ENCODE results near the gene ZBTB24.

Gene ZBTB24

GRCh38 chr6:109498936-109499335 lies 15.9 kb upstream of the ZBTB24 start:
- no peak for DNase-seq (ENCODE audit: low read depth)

DNA sequence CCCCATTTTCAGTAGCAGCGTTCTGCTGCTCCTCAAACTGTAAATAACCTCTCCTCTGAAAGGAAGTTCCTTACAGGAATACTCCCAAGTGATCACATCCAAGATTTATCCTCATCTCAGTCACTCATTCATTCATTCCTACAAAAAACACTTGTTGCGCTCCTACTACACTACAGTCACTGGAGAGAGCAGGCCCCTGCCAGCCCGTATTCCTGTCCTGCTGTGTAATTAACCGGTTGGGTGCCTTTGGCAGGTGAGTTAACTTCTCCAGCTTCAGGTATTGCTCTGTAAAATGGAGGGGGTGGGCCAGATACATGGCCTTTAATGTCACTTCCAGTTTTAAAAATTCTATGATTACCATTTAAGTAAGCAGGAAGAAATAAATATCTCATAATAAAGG lies 15.0 kb upstream of the ZBTB24 start:
- no peak for DNase-seq (ENCODE audit: low read depth)

DNA sequence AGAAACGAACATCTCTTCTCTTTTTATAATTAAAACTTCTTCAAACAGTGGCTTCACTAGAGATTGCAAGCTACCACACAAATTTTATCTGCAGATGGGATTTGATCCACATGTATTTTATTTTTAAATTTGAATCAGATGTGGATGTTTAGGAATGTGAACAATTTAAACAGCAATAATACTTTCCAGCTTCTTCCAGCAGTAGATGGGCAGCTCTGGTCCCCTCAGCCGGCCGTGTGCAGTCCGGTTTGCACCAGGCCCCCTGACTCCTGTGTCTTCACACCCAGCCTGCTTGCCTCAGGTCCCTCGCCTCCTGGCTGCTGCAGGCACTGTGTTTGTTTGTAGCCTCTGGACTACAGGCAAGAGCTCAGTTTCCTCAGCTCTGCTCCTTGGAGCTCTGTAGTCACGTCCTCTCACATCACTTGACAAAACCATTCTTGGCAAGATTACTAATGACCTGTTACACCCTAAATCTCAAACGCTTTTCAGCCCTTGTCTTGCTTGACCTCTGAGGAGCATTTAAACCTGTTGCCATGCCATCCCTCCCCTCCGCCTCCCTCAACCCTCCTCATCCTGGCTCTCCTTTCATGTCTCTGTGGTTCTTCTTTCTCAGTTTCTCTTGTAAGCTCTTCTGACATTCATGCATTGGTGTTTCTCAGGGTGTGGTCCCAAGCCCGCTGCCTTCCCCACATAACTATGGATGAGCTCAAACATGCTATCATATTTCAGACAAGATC lies 13.2 kb upstream of the ZBTB24 start:
- DNase-seq (ENCODE audit: low read depth), result no peak

- DNase-seq (ENCODE audit: low read depth), result no peak
Measured at GRCh38 chr6:109493865-109494264, 10.8 kb upstream of the ZBTB24 start.

GRCh38 chr6:109491207-109491938 lies 8.4 kb upstream of the ZBTB24 start:
- DNase-seq (ENCODE audit: low read depth), result no peak

DNA sequence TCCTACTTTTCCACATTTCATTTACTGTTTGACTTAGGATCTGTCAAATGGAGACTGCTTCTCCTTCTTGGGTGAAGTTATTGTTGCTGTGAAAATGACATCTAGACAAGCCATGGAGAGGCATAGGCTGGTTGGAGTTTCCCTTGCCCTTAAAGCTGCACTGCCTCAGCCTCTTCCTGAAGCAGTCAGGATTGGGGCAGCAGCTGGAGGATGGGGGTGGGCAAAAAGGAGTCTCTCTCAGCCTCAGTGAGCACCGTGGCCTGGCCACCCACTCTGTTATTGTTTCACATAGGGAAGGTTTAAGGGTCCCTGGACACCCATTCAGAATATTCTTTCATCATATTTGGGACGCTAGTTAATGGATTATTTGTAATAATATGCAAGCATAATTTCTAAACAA lies 7.7 kb upstream of the ZBTB24 start:
- no peak for DNase-seq (ENCODE audit: low read depth)

- no peak for DNase-seq (ENCODE audit: low read depth)
Measured at GRCh38 chr6:109488001-109488400, 5.0 kb upstream of the ZBTB24 start.

DNA sequence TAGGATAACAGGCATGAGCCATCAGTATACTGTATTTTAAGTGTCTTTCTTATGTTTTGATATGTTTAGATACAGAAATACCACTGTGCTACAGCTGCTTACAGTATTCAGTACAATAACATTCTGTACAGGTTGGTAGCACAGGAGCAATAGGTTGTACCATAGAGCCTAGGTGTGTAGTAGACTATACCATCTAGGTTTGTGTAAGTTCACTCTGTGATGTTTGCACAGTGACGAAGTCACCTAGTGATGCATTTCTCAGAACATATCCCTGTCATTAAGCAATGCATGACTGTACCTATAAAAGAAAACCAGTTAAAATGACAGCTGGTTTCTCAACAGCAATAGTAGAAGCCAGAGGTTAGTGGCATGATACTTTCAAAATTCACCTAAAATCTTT lies 3.0 kb upstream of the ZBTB24 start:
- no peak for DNase-seq (ENCODE audit: low read depth)

- no peak for DNase-seq (ENCODE audit: low read depth)
Measured at GRCh38 chr6:109485266-109485935, 2.4 kb upstream of the ZBTB24 start.

DNA sequence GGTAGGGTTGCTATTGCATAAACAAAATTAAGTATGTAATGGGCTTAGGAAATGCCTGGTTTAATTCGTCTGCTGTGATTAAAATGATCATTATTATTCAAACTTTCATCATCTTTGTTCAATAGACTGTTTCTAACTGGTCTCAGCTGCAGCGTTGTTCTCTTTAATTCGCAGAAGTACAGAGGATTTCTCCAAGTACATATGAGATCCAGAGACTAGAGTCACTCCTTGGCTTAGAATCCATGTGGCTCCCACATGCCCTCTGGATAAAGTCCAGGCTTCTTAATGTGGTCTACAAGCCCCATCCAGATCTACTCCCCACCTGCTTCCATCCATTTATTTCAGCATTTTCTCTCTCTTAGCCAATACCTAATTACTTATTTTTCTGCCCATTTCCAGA lies 1.1 kb upstream of the ZBTB24 start:
- DNase-seq (ENCODE audit: low read depth), result no peak

DNA sequence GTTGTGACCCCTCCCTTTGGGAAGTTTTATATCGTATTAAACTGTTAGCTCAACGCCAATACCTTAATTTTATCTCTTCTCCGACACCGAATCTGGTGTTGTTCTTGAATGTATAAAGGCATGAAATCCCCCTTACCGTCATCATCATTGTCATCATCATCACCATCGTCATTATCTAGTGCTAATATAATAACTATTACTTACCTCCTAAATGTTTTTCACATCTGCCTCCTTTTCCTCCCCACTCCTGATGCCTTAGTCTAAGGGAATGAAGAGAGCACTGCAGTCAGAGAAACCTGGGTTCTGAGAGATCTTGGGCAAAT lies 677 bp upstream of the ZBTB24 start:
- no peak for DNase-seq (ENCODE audit: low read depth)

DNA sequence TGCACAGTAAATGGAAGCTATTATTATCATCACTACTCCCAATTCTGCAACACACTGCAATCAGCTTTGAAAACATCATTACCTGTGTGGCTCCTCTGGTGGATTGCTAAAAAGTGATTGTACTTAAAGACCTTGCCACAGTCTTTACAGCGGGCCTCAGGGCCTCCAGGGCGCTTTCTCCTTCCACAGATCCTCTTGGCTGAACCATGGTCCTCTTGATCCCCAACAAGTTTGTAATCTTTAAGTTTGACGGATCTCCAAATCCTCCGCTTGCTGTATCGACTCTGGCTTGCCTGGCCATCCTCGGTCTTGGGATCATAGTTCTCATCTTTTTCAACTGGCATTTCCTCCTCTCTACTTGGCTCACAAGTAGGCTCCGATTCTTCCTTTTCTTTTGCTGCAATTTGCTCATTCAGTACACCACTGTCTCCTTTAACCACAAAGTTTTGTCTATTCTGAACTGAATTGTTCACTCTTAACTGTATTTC lies 2.0 kb downstream of the ZBTB24 start:
- no peak for DNase-seq (ENCODE audit: low read depth)

GRCh38 chr6:109478841-109479624 lies 4.0 kb downstream of the ZBTB24 start:
- DNase-seq (ENCODE audit: low read depth), result no peak

DNA sequence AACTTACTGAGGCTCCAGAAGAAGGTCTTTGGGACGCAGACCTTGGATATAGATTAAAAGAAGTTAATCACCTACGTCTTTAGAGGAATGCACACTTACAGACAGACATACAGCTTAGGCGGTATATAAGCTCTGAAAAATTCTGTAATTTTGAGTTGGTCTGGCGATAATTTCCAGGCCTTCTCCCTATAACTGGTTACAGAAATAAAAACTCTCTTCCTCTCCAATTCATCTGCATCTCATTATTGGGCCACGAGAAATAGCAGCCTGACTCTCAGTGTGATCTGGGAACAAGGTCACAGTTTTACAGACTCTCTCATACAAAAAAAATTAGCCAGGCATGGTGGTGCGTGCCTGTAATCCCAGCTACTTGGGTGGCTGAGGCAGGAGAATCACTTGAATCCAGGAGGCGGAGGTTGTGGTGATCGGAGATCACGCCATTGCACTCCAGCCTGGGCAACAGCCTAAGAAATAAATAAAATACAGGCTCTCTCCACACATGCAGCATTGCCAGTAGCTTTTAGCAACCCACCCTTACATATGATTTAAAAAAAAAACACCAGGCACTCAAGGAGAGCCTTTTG lies 4.7 kb downstream of the ZBTB24 start:
- DNase-seq (ENCODE audit: low read depth), result no peak

GRCh38 chr6:109477725-109478124 lies 5.3 kb downstream of the ZBTB24 start:
- DNase-seq (ENCODE audit: low read depth), result no peak

DNA sequence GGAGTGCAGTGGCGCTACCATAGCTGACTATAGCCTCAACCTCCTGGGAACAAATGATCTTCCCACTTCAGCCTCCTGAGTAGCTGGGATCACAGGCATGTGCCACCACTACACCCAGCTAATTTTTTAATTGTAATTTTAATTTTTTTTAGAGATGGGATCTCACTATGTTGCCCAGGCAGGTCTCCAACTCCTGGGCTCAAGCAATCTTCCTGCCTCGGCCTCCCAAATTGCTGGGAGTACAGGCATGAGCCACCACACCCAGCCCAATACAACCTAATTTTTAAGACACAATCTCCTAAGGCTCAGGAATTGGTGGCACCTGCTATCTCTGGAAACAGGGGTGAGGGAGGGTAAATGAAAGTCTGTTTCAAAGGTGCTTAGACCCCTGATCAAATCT lies 5.8 kb downstream of the ZBTB24 start:
- no peak for DNase-seq (ENCODE audit: low read depth)

DNA sequence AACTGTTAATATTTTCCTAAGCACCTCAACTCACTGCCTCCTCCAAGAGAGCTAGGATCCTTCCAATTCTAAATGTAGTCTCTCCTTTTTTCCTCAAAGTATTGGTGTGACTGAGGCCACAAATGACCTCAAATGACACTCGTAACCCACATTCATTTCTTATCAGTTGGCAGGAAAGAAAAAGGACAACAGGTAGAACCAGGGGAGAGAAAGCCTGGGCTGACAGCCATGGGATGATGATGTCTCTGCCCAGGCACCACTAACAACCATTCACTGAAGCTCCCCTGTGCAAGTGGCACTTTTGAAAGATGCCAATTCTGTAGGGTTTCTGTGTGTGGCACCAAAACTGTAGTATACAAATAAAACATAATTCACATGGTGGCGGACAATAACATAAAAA lies 7.4 kb downstream of the ZBTB24 start:
- DNase-seq (ENCODE audit: low read depth), result no peak

GRCh38 chr6:109474995-109475394 lies 8.0 kb downstream of the ZBTB24 start:
- no peak for DNase-seq (ENCODE audit: low read depth)

DNA sequence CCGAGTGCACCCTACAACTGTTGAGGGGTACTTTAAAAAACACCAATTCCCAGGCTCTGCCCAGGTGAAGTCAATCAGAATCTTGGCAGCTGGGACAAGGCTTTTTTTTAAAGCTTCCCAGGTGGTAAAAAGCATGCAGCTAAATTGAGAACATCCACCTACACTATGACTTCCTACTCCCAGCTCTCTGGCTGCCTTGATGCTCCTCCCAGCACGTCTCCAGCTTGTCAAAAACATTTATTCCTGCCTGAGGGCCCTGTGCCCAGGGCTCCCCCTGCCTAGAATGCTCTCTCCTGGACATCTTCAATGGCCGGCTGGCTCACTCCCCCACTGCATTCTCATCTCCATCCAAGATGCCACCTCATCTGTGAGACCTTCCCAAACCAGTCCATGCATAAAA lies 9.9 kb downstream of the ZBTB24 start:
- DNase-seq (ENCODE audit: low read depth), result no peak

GRCh38 chr6:109472132-109472995 lies 10.7 kb downstream of the ZBTB24 start:
- no peak for DNase-seq (ENCODE audit: low read depth)

Data from stimulated activated CD4-positive, alpha-beta T cell treated with anti-CD3 and anti-CD28 coated beads, Interleukin-2, amount 100 ng/mL, for 4 hours (primary cell).